GM19467 (cell line): ENCODE measurements around the gene C8G.
A peak's percentile ranks its signal among the peaks of the same experiment; 100 is the strongest.

Experiments
- ATAC-seq: cut with Tn5 transposase; IDR thresholded peaks from one replicate; pipeline ENCODE4 v1.9.1; 2021; ENCODE audit warnings: mild to moderate bottlenecking, moderate library complexity; ENCODE audit not compliant: unreplicated experiment

C8G gene

GRCh38 chr9:136940526-136941230 is 4.4 kb upstream of the C8G start:
- no peak for ATAC-seq

DNA sequence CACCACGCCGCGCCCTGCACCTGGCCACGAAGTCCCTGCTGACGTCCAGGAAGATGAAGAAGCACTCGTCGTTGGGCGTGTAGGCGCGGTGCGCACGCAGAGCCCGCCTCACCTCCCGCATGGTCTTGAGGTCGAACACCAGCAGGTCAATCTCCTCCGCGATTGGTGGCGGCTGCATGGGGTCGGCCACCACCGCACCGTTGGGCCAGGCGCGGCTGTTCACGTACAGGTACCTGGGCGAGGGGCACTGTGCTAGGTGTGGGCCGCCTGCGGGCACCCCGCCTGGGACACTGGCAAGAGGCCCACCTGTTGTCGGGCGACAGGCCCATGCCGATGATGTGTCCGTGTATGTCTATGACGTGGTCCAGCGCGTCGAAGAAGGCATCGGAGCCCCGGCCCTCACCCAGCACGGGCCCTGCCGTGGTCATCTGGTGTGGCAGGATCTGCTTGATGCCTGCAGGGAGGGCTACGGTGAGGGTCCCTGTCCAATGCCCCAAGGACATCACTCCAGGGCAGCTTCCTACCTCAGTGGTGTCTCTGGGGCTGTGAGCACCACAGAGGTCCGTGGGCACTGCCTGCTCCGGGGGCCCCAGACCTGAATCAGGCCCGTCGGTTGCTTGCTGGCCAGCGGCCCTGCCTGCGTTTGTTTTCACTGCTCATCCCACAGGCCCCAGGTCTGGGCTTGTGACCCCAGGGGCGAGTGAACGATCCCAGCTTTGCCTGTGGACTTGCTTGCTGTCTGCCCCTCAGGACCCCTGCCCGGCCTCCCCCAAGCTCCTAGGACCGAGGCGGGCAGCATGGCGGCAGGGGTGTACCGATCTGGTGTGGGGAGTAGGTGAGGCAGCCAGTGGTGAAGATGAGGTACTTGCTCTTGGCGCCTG is 3.6 kb upstream of the C8G start:
- ATAC-seq: no peak

GRCh38 chr9:136942112-136942880 is 2.7 kb upstream of the C8G start:
- no peak for ATAC-seq

DNA sequence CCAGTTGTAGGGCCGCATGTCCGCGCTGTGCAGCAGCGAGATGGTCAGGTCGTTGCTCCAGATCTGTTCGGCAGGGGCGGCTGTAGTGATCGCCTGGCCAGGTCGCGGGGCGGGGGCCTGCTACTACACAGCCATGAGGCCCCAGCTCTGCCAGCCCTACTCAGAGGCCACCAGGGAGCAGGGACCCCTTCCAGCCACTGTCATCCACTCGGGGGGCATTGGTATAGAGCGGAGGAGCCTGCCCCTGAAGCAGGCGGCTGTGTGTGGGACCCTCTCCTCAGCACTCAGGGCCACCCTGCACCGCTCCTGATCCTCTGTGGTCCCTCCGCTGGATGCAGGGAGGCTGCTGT is 2.2 kb upstream of the C8G start:
- ATAC-seq: no peak

DNA sequence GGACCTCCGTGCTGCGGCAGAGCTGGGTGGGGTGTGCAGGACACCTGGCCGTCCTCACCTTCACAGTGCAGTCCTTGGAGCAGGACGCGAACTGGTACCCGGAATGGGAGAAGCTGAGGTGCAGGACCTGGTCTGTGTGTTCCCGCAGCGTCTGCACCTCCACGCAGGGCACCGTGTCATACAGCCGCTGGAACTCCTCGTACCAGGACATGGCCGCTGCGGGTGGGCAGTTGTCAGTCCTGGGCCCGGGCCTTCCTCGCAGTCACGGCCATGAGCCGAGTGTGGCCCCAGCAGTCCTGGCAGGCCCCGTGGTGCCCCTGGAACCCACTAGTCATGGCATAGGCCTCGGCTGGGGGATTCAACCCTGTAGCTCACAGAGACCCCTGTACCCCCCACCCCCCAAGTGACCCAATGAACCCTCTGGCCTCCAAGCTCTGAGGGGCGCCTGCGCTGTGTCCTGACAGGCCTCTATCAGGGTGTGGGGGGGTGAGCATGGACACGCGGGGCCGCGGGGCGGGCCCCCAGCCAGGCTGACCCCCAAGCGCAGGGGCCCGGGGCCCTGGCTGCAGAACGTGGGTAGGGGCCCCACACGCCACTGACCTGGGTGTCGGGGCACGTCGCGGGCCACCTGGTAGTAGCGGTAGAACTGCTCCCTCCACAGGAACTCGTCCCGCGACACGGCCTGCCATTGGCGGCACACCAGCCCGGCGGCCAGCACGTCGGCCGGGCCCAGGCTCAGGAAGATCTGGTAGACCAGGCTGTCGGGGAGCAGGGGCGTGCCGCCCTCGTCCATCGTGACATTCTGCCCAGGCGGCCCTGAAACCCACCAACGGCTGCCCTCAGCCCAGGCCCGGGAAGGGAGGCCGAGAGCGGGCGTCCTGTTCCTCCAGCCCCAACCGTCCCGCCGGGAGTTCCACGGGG is 1.5 kb upstream of the C8G start:
- peak; percentile 18 for ATAC-seq

DNA sequence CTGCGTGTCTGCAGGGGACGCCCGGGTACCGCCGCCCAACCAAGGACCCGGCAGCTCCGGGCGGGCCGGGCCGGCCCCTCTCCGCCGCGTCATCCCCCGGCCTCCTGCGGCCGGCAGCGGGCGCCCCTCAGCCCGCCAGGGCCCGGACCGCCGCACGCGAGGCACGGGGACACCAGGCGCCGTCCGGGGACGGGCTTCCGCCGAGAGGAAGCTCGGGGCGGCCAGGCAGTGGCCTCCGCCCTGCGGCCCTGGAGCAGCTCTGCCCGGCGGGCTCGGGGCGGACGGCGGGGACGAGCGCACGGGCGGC is 878 bp upstream of the C8G start:
- peak; percentile 31 for ATAC-seq

- no peak for ATAC-seq
Observed at GRCh38 chr9:136945333-136946227, 537 bp downstream of the C8G start.

GRCh38 chr9:136946228-136947027 is 1.4 kb downstream of the C8G start:
- no peak for ATAC-seq

DNA sequence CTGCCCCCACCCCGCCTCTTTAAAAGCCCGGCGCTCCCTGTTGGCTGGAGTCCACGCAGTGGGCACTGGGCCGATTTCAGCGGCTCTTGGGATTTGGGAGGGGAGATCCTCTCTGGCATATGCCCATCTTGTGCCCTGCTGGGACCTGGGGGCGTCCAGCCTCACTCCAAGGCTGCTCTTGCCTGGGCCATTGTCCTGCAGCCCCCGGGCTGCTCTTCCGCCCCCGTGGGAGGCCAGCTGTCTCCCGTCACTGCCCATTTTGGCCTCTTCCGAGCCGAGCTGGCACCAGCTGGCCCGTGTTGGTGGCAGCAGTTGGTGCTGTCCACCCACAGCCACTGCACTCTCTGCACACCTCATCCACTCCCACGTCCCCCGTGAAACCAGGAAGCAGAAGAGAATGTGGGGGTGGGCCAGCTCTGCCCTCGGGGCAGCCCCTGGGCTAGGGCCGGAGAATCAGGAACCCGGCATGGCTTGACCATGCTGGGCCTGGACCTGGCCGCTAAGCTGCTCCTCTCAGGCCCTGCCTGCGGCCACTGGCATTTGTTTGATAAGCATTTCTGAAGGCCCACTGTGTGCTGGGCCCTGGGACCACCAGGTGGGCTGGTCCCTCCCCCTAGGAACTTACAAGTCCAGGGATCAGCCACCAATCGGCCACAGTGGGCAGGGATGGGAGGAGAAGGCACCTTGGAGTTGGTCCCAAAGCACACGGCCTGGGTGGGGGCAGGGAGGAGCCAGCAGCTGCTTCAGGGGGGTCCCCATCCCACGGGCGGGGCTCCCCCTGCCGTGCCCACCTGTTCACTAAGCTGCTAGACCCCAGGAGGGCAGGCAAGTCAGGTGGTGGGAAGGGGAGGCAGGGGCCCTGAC is 2.2 kb downstream of the C8G start:
- ATAC-seq: no peak

DNA sequence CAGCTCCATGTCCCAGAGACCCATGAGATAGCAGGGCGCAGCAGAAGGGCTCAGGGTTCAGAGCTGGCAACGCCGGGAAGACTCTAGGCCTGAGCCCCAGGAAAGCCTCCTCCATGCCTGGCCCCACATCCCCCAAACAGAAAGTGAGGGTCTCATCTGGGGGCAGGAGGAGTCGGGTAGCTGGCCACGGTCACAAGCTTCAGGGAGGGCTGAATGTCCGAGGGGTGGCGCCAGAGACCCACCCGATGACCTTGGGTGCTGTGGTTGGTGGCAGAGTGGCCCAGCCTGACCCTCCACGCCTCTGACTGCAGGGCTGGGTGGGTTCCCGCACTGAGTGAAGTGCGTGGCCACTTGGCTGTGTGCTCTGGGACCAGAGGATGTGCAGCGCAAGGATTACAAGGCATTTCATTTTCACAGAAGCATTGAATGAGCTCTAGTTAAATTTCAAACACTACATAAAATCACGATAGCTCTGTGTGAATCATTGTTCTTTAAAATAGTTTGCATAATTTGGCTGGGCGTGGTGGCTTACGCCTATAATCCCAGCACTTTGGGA is 3.0 kb downstream of the C8G start:
- ATAC-seq: no peak

GRCh38 chr9:136949239-136949816 is 4.3 kb downstream of the C8G start:
- ATAC-seq: no peak

GRCh38 chr9:136949817-136950655 is 5.0 kb downstream of the C8G start:
- ATAC-seq: peak; percentile 70

- ATAC-seq: no peak
Observed at GRCh38 chr9:136950656-136951276, 5.7 kb downstream of the C8G start.

- ATAC-seq: no peak
Observed at GRCh38 chr9:136951541-136952320, 6.7 kb downstream of the C8G start, which contains the start of gene LCN12. Gene LCN12, plus strand, starts transcription at chr9:136952273. Its CDS starts 55 bp downstream, at chr9:136952328.

GRCh38 chr9:136952321-136952850 is 7.3 kb downstream of the C8G start:
- ATAC-seq: no peak
